K562 (cell line): ENCODE measurements around the gene GPR15LG. TPM values are rescaled to one million over a fixed set of nuclear protein-coding genes. Genes with fewer than 3 reads are reported as not detected.

Experiments used
- ATAC-seq: fragments of 200-7000 bp; cut with Tn5 transposase; 3 replicates; pipeline ENCODE4 v1.9.1; 2020; ENCODE audit warnings: moderate library complexity
- BruUV-seq: library from RNA; stranded (reverse); fragments of 400-500 nt; replicated peaks from 2 replicates; lab custom pipeline; 2021; lab: Mats Ljungman, UMichigan
- CTCF ChIA-PET: fragments of 300-600 bp; formaldehyde crosslinking; extraction: SDS; loops from one replicate; lab custom pipeline; 2021; ENCODE audit warnings: low intra/inter-chr PET ratio; lab: Yijun Ruan, JAX
- POLR2A ChIA-PET: fragments of 300-600, 350-650 bp; sonication (Branson Sonifier 250); formaldehyde crosslinking; extraction: SDS; loops from one replicate; lab custom pipeline; 2021; ENCODE audit warnings: antibody characterized with exemption, inconsistent platforms; lab: Yijun Ruan, JAX
- DNase-seq, 4 experiments: peaks; one replicate each; pipeline versions ENCODE4 v3.0.0 to v3.0.0-alpha.2; 2011 to 2018; ENCODE audit warnings: low spot score in 3 of 4, mixed read lengths in 3 of 4; ENCODE audit errors: extremely low read depth in 1 of 4
- FAIRE-seq: peaks from 2 replicates; lab custom pipeline; 2011; peaks lifted over from hg19 to GRCh38; lab: Jason Lieb, UNC
- H2AFZ ChIP-seq: 2 replicates; pipeline ENCODE4 v1.6.0; 2011; ENCODE audit warnings: low read depth, low read length, control low read depth, inconsistent platforms
- H3K27ac ChIP-seq: fragments of 200-600 bp; 3 replicates; pipeline ENCODE4 v1.8.0; 2011; ENCODE audit warnings: low read depth, mild to moderate bottlenecking, control low read depth, inconsistent platforms, low read length, moderate library complexity, mixed read lengths; ENCODE audit errors: extremely low read depth
- H3K27me3 ChIP-seq, 2 experiments: fragments of 300-600 bp in 1 of 2; 2 replicates in 1 of 2; 3 replicates in 1 of 2; pipeline versions ENCODE4 v1.6.0 to v1.8.0; 2011; ENCODE audit warnings: inconsistent platforms in 2 of 2, low read length in 2 of 2, mild to moderate bottlenecking in 1 of 2, mixed read lengths in 1 of 2, moderate library complexity in 1 of 2; ENCODE audit not compliant: control insufficient read depth in 2 of 2, insufficient read depth in 2 of 2
- H3K36me3 ChIP-seq: fragments of 300-600 bp; 3 replicates; pipeline ENCODE4 v1.8.0; 2011; ENCODE audit warnings: mild to moderate bottlenecking, low read length, inconsistent platforms; ENCODE audit not compliant: control insufficient read depth, insufficient read depth
- H3K4me1 ChIP-seq, 2 experiments: fragments of 200-600 bp in 1 of 2; replicated peaks in 1 of 2; 2 replicates in 1 of 2; 3 replicates in 1 of 2; pipeline versions ENCODE4 v1.5.1 to v1.8.0; 2011; ENCODE audit warnings: inconsistent platforms in 2 of 2, low read length in 2 of 2, mild to moderate bottlenecking in 1 of 2, mixed read lengths in 1 of 2, moderate library complexity in 1 of 2; ENCODE audit not compliant: control insufficient read depth in 2 of 2, insufficient read depth in 2 of 2
- H3K4me2 ChIP-seq: 2 replicates; pipeline ENCODE4 v1.6.1; 2011; ENCODE audit warnings: low read length, control low read depth, inconsistent platforms, mixed read lengths; ENCODE audit not compliant: insufficient read depth
- H3K4me3 ChIP-seq: fragments of 200-600 bp; sonication (generic), shearing (Covaris generic); 2 replicates; pipeline ENCODE4 v1.5.1; 2016; ENCODE audit warnings: control low read depth, inconsistent platforms
- H3K79me2 ChIP-seq: fragments of 200-600 bp; 3 replicates; pipeline ENCODE4 v1.8.0; 2011; ENCODE audit warnings: low read length, inconsistent platforms; ENCODE audit not compliant: control insufficient read depth, insufficient read depth
- H3K9ac ChIP-seq, 2 experiments: 2 replicates each; pipeline versions ENCODE4 v1.6.0 to v1.6.1; 2011; ENCODE audit warnings: low read depth in 2 of 2, low read length in 2 of 2, control low read depth in 1 of 2, inconsistent platforms in 1 of 2, mild to moderate bottlenecking in 1 of 2, mixed read lengths in 1 of 2; ENCODE audit not compliant: insufficient read depth in 1 of 2
- H3K9me1 ChIP-seq: one replicate; pipeline ENCODE4 v1.6.0; 2011; ENCODE audit warnings: inconsistent platforms, mild to moderate bottlenecking, low read length, moderate library complexity; ENCODE audit not compliant: control insufficient read depth, insufficient read depth
- H3K9me3 ChIP-seq: replicated peaks from 2 replicates; pipeline ENCODE4 v1.5.1; 2011; ENCODE audit warnings: low read depth, low read length, inconsistent platforms; ENCODE audit not compliant: control insufficient read depth, insufficient read depth
- H4K20me1 ChIP-seq: replicated peaks from 2 replicates; pipeline ENCODE4 v1.6.1; 2011; ENCODE audit warnings: low read length, inconsistent platforms, mixed read lengths; ENCODE audit not compliant: control insufficient read depth, insufficient read depth
- CBX5 ChIP-seq: IDR thresholded peaks from 2 replicates; pipeline ENCODE4 v1.6.1; 2014; ENCODE audit warnings: low read depth, borderline replicate concordance
- CHD2 ChIP-seq: IDR thresholded peaks from 2 replicates; pipeline ENCODE4 v1.6.1; 2011; ENCODE audit warnings: low read depth, low read length
- E2F5 ChIP-seq: sonication (generic); formaldehyde crosslinking; IDR thresholded peaks from 2 replicates; pipeline ENCODE4 v1.8.0; 2022; ENCODE audit warnings: mild to moderate bottlenecking, missing genetic modification reagents
- IFI16 ChIP-seq: fragments of 250-450 bp; sonication (Bioruptor Pico); IDR thresholded peaks from 2 replicates; pipeline ENCODE4 v2.1.2; 2022; ENCODE audit warnings: mild to moderate bottlenecking, inconsistent platforms
- KLF6 ChIP-seq: fragments of 250-450 bp; sonication (Bioruptor Pico); IDR thresholded peaks from 2 replicates; pipeline ENCODE4 v1.4.0; 2020; ENCODE audit warnings: mild to moderate bottlenecking, moderate library complexity, borderline replicate concordance
- MEF2D ChIP-seq: conservative IDR thresholded peaks from 2 replicates; pipeline ENCODE4 v1.6.1; 2016; ENCODE audit warnings: low read depth, missing genetic modification characterization, missing compliant biosample characterization
- NCOA1 ChIP-seq: fragments of 450-650 bp; IDR thresholded peaks from 2 replicates; pipeline ENCODE4 v1.6.1; 2016; ENCODE audit warnings: low read depth
- NFE2 ChIP-seq: IDR thresholded peaks from 2 replicates; pipeline ENCODE4 v1.6.1; 2014; ENCODE audit warnings: antibody characterized with exemption, low read depth
- NR1H2 ChIP-seq: sonication (generic); formaldehyde crosslinking; IDR thresholded peaks from 2 replicates; pipeline ENCODE4 v1.4.0; 2020; ENCODE audit warnings: mild to moderate bottlenecking, missing genetic modification reagents
- PCBP1 ChIP-seq: fragments of 200-400 bp; formaldehyde crosslinking; IDR thresholded peaks from 2 replicates; pipeline ENCODE4 v1.6.1; 2018; ENCODE audit warnings: mild to moderate bottlenecking, low read depth, low read length; ENCODE audit not compliant: poor library complexity, severe bottlenecking
- PHB ChIP-seq: fragments of 250-450 bp; sonication (Bioruptor Pico); IDR thresholded peaks from 2 replicates; pipeline ENCODE4 v1.5.0; 2021
- PHB2 ChIP-seq: fragments of 450-650 bp; IDR thresholded peaks from 2 replicates; pipeline ENCODE4 v1.6.1; 2017; ENCODE audit warnings: low read depth
- PHF8 ChIP-seq: fragments of 200-600 bp; sonication (generic); IDR thresholded peaks from 2 replicates; pipeline ENCODE4 v1.6.1; 2012; ENCODE audit warnings: mixed run types, mild to moderate bottlenecking, inconsistent platforms, low read length, moderate library complexity, borderline replicate concordance
- POLR2AphosphoS5 ChIP-seq: IDR thresholded peaks from 2 replicates; pipeline ENCODE4 v1.6.1; 2011; ENCODE audit warnings: mild to moderate bottlenecking, low read depth, low read length, moderate library complexity; ENCODE audit not compliant: control insufficient read depth, insufficient read depth
- RBM17 ChIP-seq: fragments of 200-400 bp; formaldehyde crosslinking; IDR thresholded peaks from 2 replicates; pipeline ENCODE4 v1.6.1; 2017; ENCODE audit warnings: low read depth, mild to moderate bottlenecking, low read length, borderline replicate concordance
- TSC22D4 ChIP-seq: fragments of 450-650 bp; IDR thresholded peaks from 2 replicates; pipeline ENCODE4 v1.6.1; 2016; ENCODE audit warnings: missing genetic modification characterization, missing biosample characterization, control low read depth
- XRCC4 ChIP-seq: IDR thresholded peaks from one replicate; pipeline ENCODE4 v1.6.1; 2011; ENCODE audit not compliant: insufficient read depth, insufficient read length; ENCODE audit errors: extremely low read depth
- ZFP30 ChIP-seq: fragments of 250-450 bp; sonication (Bioruptor Pico); IDR thresholded peaks from 2 replicates; pipeline ENCODE4 v1.8.0; 2022; ENCODE audit warnings: moderate library complexity, mild to moderate bottlenecking, inconsistent platforms, borderline replicate concordance
- ZNF778 ChIP-seq: fragments of 450-650 bp; formaldehyde crosslinking; IDR thresholded peaks from 2 replicates; pipeline ENCODE4 v1.4.0; 2020; ENCODE audit warnings: mild to moderate bottlenecking, moderate library complexity
- WGBS: fragments of 100-300 bp; shearing (Covaris generic); methylation state at CpG from one replicate; pipeline ENCODE4 v1.1.6; 2016; ENCODE audit warnings: low coverage, mixed read lengths; ENCODE audit not compliant: insufficient coverage; ENCODE audit errors: missing lambda C conversion rate; 5-methylcytosine and 5-hydroxymethylcytosine counted together
- in situ Hi-C: fragments of 300-500 bp; cut with MboI; formaldehyde crosslinking; loops from 4 replicates; pipeline ENCODE4 v1.15.0; 2018; ENCODE audit warnings: inconsistent platforms, mixed read lengths
- intact Hi-C: fragments of 100-400 bp; cut with micrococcal nuclease; formaldehyde crosslinking; loops from 2 replicates; pipeline ENCODE4 v1.14.2; 2022
- polyA plus RNA-seq, 8 experiments: library from polyadenylated mRNA; depleted of rRNA in 4 of 8; stranded (reverse) in 5 of 8; unstranded in 3 of 8; fragments of >200 nt; fragmentation: Nextera tagmentation in 2 of 8; fragmentation: Illumina TruSeq in 1 of 8; extraction: Ambion mirVana in 2 of 8; extraction: Trizol in 1 of 8; gene quantifications; 2 replicates each; pipeline versions ENCODE4 v1.2.1 to v1.2.3, GENCODE V29; 2011 to 2014; ENCODE audit warnings: inconsistent platforms in 1 of 8, missing spikeins in 1 of 8
- total RNA-seq, 7 experiments: library from RNA; depleted of rRNA in 6 of 7; stranded (reverse); fragments of >200 nt in 6 of 7; fragmentation: Illumina TruSeq in 2 of 7; extraction: Trizol in 2 of 7; gene quantifications; 2 replicates each; pipeline versions ENCODE4 v1.2.1 to v1.2.3, GENCODE V29; 2011 to 2021; ENCODE audit warnings: low replicate concordance in 1 of 7
- TF ChIP-seq, protein P1 (sequence below), 2 experiments: IDR thresholded peaks; 2 replicates each; pipeline ENCODE4 v1.6.1; 2012; ENCODE audit warnings: improper control_type of control experiment in 2 of 2, low read depth in 2 of 2, low read length in 2 of 2, borderline replicate concordance in 1 of 2

GPR15LG gene
- total and polyA plus RNA-seq, 9 of the 15 experiments (the other 6 are each of a cell fraction or from before 2014, with no cell fraction given), result 0.51 TPM; not detected in 8

DNA sequence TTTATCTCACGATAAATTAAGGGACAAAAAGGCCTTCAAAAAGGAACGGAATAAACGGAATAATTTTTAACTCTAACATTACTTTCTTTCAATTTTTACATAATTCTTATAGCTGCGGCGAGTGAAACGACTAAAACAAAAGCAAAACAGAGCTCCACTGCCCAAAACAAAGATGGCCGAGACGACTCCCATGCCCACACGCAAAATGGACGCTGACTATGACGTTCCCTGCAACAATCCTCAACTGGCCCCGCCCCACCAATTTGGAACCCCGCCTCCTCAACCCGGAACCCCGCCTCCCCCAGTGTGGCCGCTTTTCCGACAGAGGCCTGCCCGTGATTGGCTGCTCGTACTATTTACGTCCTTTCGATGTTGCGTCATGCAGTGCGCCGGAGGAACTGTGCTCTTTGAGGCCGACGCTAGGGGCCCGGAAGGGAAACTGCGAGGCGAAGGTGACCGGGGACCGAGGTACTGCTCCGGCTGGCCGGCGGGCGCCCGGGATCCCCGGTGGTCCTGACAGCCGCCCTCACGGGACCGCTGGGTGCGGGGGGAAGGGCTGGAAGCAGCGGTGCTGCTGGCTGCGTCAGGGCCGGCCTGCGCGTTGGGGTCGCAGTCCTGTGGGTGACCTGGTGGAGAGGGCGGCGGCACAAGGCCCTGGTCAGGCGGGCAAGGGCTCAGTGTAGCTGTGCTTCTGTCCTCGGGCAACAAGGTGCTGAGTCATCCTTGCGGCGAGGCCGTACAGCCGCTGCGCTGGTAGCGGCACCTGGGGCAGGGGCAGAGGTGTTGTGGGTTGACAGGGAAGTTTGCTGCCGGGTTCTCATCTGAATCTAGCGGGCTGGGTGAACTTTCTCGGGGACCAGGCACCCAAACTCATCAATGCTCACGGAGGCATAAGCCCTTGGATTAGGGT, 34.2 kb upstream of the GPR15LG start, which contains the start of gene GHITM:
Gene GHITM (plus strand): TSS at position 384 of the 910 bp plus-strand sequence. CDS start 1,992 bp downstream, outside the sequence.
- intact Hi-C loops, result no loop called here
- Histone ChIP-seq H3K9me3 (no peaks in the 10 kb centered on the region), H3K79me2 (peaks cover 46% of the 10 kb centered on the region), H3K36me3 (peaks cover 42% of the 10 kb centered on the region), H3K4me1 (peaks cover 0 to 12% of the 10 kb centered on the region in 2 experiments; a peak in 4 of 5 replicates), H3K4me2 (peak within 1 kb of the TSS; percentile 100), H3K27me3 (no peaks in the 10 kb centered on the region), H3K9me1 (no peaks in the 10 kb centered on the region), H2AFZ (peak within 1 kb of the TSS; percentile 99), H3K4me3 (peak within 1 kb of the TSS; percentile 100), H3K9ac (peak within 1 kb of the TSS; percentile 99 to 100), H4K20me1 (peaks cover 7% of the 10 kb centered on the region), H3K27ac (peak within 1 kb of the TSS; percentile 99)
- in situ Hi-C loops, result no loop called here
- POLR2A ChIA-PET, result interaction anchor here (0.6 to 4.0 kb wide), 18 partner anchors 9 to 1422 kb away, joined by 3 to 27 read pairs (median 4); partner anchors contain the start of genes CCSER2 and CDHR1
- WGBS, result under 1% methylated on average over 61 of the region's 61 CpGs
- peak; percentile 96 to 99 (median 97) for DNase-seq
- FAIRE-seq, result peak; percentile 99
- peak; percentile 94 for ATAC-seq
- BruUV-seq, result no TSS peak
- CTCF ChIA-PET, result no interaction called here
- TF ChIP-seq PCBP1, result no peak
- TF ChIP-seq XRCC4, result no peak
- TF ChIP-seq MEF2D, result peak; percentile 39
- no peak for TF ChIP-seq NR1H2 (CRISPR knock-in tag)
- no peak for TF ChIP-seq ZFP30
- TF ChIP-seq RBM17, result no peak
- TF ChIP-seq POLR2AphosphoS5, result peak; percentile 95
- TF ChIP-seq NCOA1, result no peak; the same call in none of the 2 replicates
- TF ChIP-seq NFE2, result peak; percentile 96
- TF ChIP-seq PHB (CRISPR knock-in tag), result peak; percentile 80; the same call in 1 of the 2 replicates
- no peak for TF ChIP-seq KLF6 (CRISPR knock-in tag)
- TF ChIP-seq CBX5, result no peak
- no peak for TF ChIP-seq IFI16
- TF ChIP-seq PHB2, result no peak
- TF ChIP-seq, protein P1, sequence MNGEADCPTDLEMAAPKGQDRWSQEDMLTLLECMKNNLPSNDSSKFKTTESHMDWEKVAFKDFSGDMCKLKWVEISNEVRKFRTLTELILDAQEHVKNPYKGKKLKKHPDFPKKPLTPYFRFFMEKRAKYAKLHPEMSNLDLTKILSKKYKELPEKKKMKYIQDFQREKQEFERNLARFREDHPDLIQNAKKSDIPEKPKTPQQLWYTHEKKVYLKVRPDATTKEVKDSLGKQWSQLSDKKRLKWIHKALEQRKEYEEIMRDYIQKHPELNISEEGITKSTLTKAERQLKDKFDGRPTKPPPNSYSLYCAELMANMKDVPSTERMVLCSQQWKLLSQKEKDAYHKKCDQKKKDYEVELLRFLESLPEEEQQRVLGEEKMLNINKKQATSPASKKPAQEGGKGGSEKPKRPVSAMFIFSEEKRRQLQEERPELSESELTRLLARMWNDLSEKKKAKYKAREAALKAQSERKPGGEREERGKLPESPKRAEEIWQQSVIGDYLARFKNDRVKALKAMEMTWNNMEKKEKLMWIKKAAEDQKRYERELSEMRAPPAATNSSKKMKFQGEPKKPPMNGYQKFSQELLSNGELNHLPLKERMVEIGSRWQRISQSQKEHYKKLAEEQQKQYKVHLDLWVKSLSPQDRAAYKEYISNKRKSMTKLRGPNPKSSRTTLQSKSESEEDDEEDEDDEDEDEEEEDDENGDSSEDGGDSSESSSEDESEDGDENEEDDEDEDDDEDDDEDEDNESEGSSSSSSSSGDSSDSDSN (IDR thresholded peaks at IDR 0.05; ENCODE audit: borderline replicate concordance in 1 of 2, low read depth in 2 of 2, low read length in 2 of 2), result peak; percentile 71 to 89; a peak in 3 of 4 replicates
- TF ChIP-seq CHD2, result 0 out of 2 replicates have a peak, but pooled peaks have one; percentile 16
- TF ChIP-seq ZNF778 (CRISPR knock-in tag), result no peak
- TF ChIP-seq E2F5 (CRISPR knock-in tag), result no peak
- TF ChIP-seq TSC22D4 (tag), result no peak
- peak; percentile 97 for TF ChIP-seq PHF8
